Bronchial epithelial cell (primary cell): ENCODE data around the gene UFSP1. TPM values are rescaled to one million over a fixed set of nuclear protein-coding genes. Genes with fewer than 3 reads are reported as not detected.

Experiments used
- DNase-seq: peaks from one replicate; pipeline ENCODE4 v3.0.0-alpha.2; 2010; ENCODE audit warnings: low read depth
- FAIRE-seq: peaks from 2 replicates; lab custom pipeline; 2011; peaks lifted over from hg19 to GRCh38; lab: Jason Lieb, UNC
- H3K27me3 ChIP-seq: 2 replicates; pipeline ENCODE4 v1.5.1; 2011; ENCODE audit warnings: low read length; ENCODE audit not compliant: control insufficient read depth, insufficient read depth
- H3K36me3 ChIP-seq: 2 replicates; pipeline ENCODE4 v1.5.1; 2011; ENCODE audit warnings: low read length; ENCODE audit not compliant: control insufficient read depth, insufficient read depth
- H3K4me3 ChIP-seq: 2 replicates; pipeline ENCODE4 v1.5.1; 2011; ENCODE audit warnings: mild to moderate bottlenecking, low read depth, low read length, control low read depth
- total RNA-seq: library from RNA; depleted of rRNA; stranded (reverse); fragments of >200 nt; gene quantifications from 2 replicates; pipeline ENCODE4 v1.2.1, GENCODE V29; 2014
- TF ChIP-seq, protein P1 (sequence below): IDR thresholded peaks from 2 replicates; pipeline ENCODE4 v1.5.1; 2011; ENCODE audit warnings: mild to moderate bottlenecking, moderate library complexity, low read length, control low read depth, inconsistent platforms; ENCODE audit not compliant: insufficient read depth, severe bottlenecking

UFSP1 gene
- total RNA-seq, 1 donor from 2014 or later = 4.2 TPM

DNA sequence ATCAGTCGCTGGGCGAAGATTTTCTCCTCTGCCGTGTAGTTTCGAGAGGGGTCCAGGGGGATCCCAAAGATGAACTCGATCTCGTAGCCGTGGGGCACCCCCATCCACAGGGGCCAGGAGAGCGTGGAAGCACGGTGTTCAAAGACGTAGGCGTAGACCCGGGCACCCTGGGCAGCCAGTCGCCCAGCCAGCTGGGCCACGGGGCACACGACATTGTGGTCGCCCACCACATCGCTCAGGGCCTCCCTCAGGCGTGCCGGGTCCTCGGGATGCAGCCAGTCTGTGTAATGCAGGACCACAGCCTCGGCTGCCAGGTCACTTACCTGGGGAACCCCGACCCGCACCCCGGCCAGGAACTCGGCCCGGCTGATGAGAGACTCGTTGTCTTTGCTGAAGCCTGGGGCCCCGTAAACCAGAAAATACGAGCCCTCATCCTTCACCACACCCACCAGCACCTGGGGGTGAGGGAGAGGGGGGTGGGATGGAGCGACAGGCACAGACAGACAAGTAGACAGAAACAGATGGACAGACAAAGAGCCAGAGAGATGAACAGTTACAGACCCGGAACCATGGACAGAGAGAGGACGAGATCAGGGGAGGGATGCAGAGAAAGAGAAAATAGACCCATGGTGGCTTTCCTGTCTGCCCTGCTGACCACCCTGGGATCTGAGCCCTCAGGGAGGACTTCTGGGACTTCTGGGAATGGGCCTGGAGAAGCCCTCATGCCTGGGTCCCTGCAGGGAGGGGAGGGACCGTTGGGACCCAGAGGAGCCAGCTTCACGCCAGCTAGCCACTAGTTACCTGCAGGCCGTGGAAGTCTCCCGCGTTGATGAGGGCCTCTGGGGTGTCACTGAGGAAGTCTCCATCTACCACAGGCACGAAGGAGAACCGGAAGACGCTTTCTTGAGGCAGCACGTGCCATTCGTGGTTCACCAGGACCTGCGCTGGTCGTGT, 3.1 kb upstream of the UFSP1 start:
- peaks cover 4% of the 10 kb centered on the region for H3K36me3 ChIP-seq
- FAIRE-seq = peak; percentile 13
- no peak overlapping the region for H3K4me3 ChIP-seq
- H3K27me3 ChIP-seq = peaks cover 8% of the 10 kb centered on the region
- no peak for DNase-seq
- TF ChIP-seq, protein P1, sequence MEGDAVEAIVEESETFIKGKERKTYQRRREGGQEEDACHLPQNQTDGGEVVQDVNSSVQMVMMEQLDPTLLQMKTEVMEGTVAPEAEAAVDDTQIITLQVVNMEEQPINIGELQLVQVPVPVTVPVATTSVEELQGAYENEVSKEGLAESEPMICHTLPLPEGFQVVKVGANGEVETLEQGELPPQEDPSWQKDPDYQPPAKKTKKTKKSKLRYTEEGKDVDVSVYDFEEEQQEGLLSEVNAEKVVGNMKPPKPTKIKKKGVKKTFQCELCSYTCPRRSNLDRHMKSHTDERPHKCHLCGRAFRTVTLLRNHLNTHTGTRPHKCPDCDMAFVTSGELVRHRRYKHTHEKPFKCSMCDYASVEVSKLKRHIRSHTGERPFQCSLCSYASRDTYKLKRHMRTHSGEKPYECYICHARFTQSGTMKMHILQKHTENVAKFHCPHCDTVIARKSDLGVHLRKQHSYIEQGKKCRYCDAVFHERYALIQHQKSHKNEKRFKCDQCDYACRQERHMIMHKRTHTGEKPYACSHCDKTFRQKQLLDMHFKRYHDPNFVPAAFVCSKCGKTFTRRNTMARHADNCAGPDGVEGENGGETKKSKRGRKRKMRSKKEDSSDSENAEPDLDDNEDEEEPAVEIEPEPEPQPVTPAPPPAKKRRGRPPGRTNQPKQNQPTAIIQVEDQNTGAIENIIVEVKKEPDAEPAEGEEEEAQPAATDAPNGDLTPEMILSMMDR = no peak

DNA sequence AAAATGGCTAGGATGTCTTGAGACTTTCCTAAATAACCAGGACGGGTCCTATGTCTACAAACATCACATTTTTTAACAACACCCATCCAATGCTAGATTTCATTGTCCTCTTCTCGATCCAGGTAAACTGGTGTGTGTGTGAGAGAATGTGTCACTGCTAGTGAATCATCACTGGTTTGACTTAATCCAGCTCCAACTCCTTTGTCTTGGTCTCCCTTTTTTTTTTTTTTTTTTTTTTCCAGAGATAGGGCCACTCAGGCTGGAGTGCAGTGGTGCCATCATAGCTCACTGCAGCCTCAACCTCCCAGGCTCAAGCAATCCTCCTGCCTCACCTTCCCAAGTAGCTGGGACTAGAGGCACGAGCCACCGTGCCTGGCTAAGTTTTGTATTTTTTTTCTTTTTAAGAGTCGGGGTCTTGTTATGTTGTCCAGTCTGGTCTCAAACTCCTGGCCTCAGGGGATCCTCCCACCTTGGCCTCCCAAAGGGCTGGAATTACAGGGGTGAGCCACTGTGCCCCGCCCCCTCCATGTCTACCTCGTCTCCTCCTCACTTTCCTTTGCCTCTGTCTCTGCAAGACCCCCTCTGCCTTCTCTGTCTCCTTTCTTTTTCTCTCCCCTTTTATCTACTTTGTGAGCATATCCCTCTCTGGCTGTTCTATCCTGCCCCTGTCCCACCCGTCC, 2.2 kb upstream of the UFSP1 start:
- DNase-seq = peak; percentile 93
- H3K36me3 ChIP-seq = peaks cover 11% of the 10 kb centered on the region
- H3K27me3 ChIP-seq = peaks cover 7% of the 10 kb centered on the region
- FAIRE-seq = no peak
- TF ChIP-seq, protein P1 = no peak
- H3K4me3 ChIP-seq = peak overlapping the region; percentile 51

DNA sequence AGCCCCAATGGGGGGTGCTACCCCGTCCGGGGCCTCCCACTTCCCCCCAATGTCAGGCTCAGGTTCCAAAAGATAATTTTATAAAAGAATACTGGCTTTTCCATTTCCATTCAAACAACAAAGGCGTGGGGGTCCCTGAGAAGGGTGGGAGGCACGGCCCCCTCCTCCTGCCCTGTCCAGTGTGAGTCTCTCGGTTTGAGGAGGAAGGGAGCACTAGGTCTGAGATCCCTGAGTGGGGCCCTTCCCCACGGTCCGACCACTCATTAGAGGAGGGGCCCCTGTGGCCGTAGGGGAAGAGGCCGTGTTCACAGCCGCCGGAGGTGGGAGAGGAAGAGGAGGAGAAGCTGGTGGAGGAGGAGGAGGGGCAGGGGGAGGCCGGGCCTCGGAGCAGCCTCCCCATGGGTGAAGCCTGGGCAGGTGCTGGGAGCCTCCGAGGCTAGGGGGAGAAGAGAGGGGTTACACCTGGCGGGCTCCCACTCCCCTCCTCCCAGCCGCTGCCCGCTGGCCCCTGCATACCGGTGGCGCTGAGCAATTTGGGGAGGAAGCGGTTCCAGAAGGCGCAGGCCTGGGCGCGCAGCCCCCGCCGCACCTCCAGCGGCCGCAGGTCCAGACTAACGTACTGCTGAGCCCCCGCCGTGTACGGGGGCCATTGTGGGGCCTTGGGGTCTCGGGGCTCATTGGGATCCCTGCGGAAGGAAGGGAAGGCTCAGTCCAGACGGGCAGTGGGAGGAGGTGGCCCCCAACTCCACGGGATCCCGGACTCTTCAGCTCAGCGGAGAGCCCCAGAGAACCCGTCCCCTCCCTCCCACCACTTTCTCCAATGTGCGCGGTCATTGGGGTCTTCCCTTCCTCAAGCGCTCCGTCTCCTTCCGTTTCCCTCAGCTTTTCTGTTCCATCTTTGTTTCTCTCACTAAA, 1.4 kb upstream of the UFSP1 start:
- H3K4me3 ChIP-seq = peak overlapping the region; percentile 51
- peaks cover under 1% of the 10 kb centered on the region for H3K27me3 ChIP-seq
- TF ChIP-seq, protein P1 = no peak
- H3K36me3 ChIP-seq = peaks cover 13% of the 10 kb centered on the region
- FAIRE-seq = no peak
- DNase-seq = no peak

DNA sequence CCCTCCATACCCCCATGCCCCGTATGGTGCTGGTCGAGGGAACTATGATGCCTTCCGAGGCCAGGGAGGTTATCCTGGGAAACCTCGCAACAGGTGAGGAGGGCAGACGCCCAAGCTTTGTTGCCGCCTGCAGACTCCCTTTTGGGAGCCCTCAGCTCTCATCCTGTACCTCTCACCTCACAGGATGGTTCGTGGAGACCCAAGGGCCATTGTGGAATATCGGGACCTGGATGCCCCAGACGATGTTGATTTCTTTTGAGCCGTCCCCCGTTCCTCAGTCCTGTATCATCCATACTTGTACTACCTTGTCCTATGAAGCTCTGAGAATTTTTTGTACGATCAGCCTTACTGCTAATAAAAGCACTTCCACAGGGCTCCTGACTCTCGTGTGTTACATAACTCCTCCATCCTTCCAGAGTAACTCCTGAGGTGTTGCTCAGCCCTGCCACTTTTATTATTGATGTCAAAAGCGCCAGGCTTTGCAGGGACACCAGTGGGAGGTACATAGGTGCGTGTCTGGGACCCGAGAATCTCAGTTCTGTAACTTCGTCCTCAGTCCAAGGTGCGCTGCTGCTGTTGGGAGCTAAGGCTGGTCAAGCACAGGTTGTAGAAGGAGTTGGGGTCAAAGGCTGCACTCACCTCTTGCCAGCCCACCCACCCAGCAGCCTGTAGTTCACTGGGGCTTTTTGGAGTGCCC, 1.1 kb downstream of the UFSP1 start:
- FAIRE-seq (peak; percentile 77), DNase-seq (no peak)
- Histone ChIP-seq H3K36me3 (peaks cover 28% of the 10 kb centered on the region), H3K4me3 (peak overlapping the region; percentile 83), H3K27me3 (no peaks in the 10 kb centered on the region)
- TF ChIP-seq, protein P1 = no peak
